Osteoblast (primary cell): Measurements from ENCODE around the gene MEIS1. TPM values are rescaled to one million over a fixed set of nuclear protein-coding genes. Genes with fewer than 3 reads are reported as not detected.

Source experiments
- DNase-seq: peaks from one replicate; pipeline ENCODE4 v3.0.0; 2011; ENCODE audit warnings: low spot score, mixed read lengths; ENCODE audit not compliant: insufficient read length; ENCODE audit errors: missing footprints
- H2AFZ ChIP-seq: 2 replicates; pipeline ENCODE4 v1.6.0; 2011; ENCODE audit warnings: mild to moderate bottlenecking, low read length
- H3K27ac ChIP-seq: 2 replicates; pipeline ENCODE4 v1.5.1; 2011; ENCODE audit warnings: mild to moderate bottlenecking, low read depth, low read length, moderate library complexity
- H3K27me3 ChIP-seq: 2 replicates; pipeline ENCODE4 v1.6.0; 2012; ENCODE audit warnings: mild to moderate bottlenecking, control low read depth, inconsistent platforms, low read length, moderate library complexity; ENCODE audit not compliant: insufficient read depth
- H3K36me3 ChIP-seq: 2 replicates; pipeline ENCODE4 v1.5.1; 2011; ENCODE audit warnings: mild to moderate bottlenecking, low read length, control low read depth, moderate library complexity; ENCODE audit not compliant: insufficient read depth
- H3K4me1 ChIP-seq: 2 replicates; pipeline ENCODE4 v1.5.1; 2011; ENCODE audit warnings: mild to moderate bottlenecking, low read length, control low read depth, moderate library complexity; ENCODE audit not compliant: insufficient read depth
- H3K4me2 ChIP-seq: 2 replicates; pipeline ENCODE4 v1.6.0; 2011; ENCODE audit warnings: mild to moderate bottlenecking, low read length; ENCODE audit not compliant: insufficient read depth
- H3K4me3 ChIP-seq: fragments of 200-600 bp; sonication (generic); 3 replicates; pipeline ENCODE4 v1.5.1; 2012; ENCODE audit warnings: mild to moderate bottlenecking, low read length, inconsistent platforms; ENCODE audit not compliant: insufficient read depth
- H3K79me2 ChIP-seq: 2 replicates; pipeline ENCODE4 v1.6.0; 2012; ENCODE audit warnings: mild to moderate bottlenecking, low read length, control low read depth, inconsistent platforms; ENCODE audit not compliant: insufficient read depth
- H3K9me3 ChIP-seq: 2 replicates; pipeline ENCODE4 v1.5.1; 2011; ENCODE audit warnings: low read depth, low read length, control low read depth
- H4K20me1 ChIP-seq: 2 replicates; pipeline ENCODE4 v1.6.0; 2012; ENCODE audit warnings: mild to moderate bottlenecking, low read length, control low read depth; ENCODE audit not compliant: insufficient read depth
- CTCF ChIP-seq: IDR thresholded peaks from 2 replicates; pipeline ENCODE4 v1.5.1; 2011; ENCODE audit warnings: mild to moderate bottlenecking, low read depth, low read length, moderate library complexity; ENCODE audit errors: extremely low read depth
- total RNA-seq: library from RNA; depleted of rRNA; stranded (reverse); fragments of >200 nt; gene quantifications from 2 replicates; pipeline ENCODE4 v1.2.3, GENCODE V29; 2012

MEIS1 gene
- total RNA-seq, 1 donor: 11.9 TPM

- Histone ChIP-seq H3K27ac (no peak overlapping the region), H3K27me3 (no peaks in the 10 kb centered on the region), H3K79me2 (no peaks in the 10 kb centered on the region), H3K4me1 (peaks cover 3% of the 10 kb centered on the region), H3K36me3 (no peaks in the 10 kb centered on the region), H3K4me3 (no peak overlapping the region), H2AFZ (no peak overlapping the region), H3K9me3 (no peaks in the 10 kb centered on the region), H4K20me1 (no peaks in the 10 kb centered on the region), H3K4me2 (no peak overlapping the region)
- no peak for DNase-seq
- TF ChIP-seq CTCF: no peak
Measured at GRCh38 chr2:66536290-66536673, 101.4 kb downstream of the MEIS1 start.

- Histone ChIP-seq H3K4me3 (no peak overlapping the region), H3K27me3 (no peaks in the 10 kb centered on the region), H3K36me3 (no peaks in the 10 kb centered on the region), H2AFZ (no peak overlapping the region), H3K4me1 (peaks cover 3% of the 10 kb centered on the region), H3K4me2 (no peak overlapping the region), H3K27ac (no peak overlapping the region), H3K9me3 (no peaks in the 10 kb centered on the region), H4K20me1 (no peaks in the 10 kb centered on the region), H3K79me2 (no peaks in the 10 kb centered on the region)
- DNase-seq: no peak
- no peak for TF ChIP-seq CTCF
Measured at GRCh38 chr2:66536997-66537396, 102.1 kb downstream of the MEIS1 start.

- no peak for TF ChIP-seq CTCF
- Histone ChIP-seq H3K4me1 (peaks cover 3% of the 10 kb centered on the region), H3K36me3 (no peaks in the 10 kb centered on the region), H3K4me2 (no peak overlapping the region), H3K27ac (no peak overlapping the region), H2AFZ (no peak overlapping the region), H3K27me3 (no peaks in the 10 kb centered on the region), H4K20me1 (no peaks in the 10 kb centered on the region), H3K79me2 (no peaks in the 10 kb centered on the region), H3K4me3 (no peak overlapping the region), H3K9me3 (no peaks in the 10 kb centered on the region)
- no peak for DNase-seq
Measured at GRCh38 chr2:66538291-66538690, 103.4 kb downstream of the MEIS1 start.

- Histone ChIP-seq H3K36me3 (no peaks in the 10 kb centered on the region), H3K4me2 (no peak overlapping the region), H4K20me1 (no peaks in the 10 kb centered on the region), H3K4me3 (no peak overlapping the region), H2AFZ (no peak overlapping the region), H3K27me3 (no peaks in the 10 kb centered on the region), H3K79me2 (no peaks in the 10 kb centered on the region), H3K9me3 (no peaks in the 10 kb centered on the region), H3K27ac (no peak overlapping the region), H3K4me1 (peaks cover 3% of the 10 kb centered on the region)
- TF ChIP-seq CTCF: no peak
- DNase-seq: no peak
Measured at GRCh38 chr2:66539452-66539851, 104.5 kb downstream of the MEIS1 start.
